SIG-M5 treated with dmso at 0.1 percent for 504 hours (cell line): Measurements from ENCODE around the gene RORC.
"Not testable (repeated sequence)": the region's sequence is repeated elsewhere in the genome, so short reads cannot be mapped to it uniquely, and the experiment has no call there.

Experiments used
- DNase-seq: peaks from one replicate; lab custom pipeline; 2025; ENCODE audit not compliant: unreplicated experiment; lab: John Stamatoyannopoulos, UW

The RORC gene

GRCh38 chr1:151807131-151807530 is 24.5 kb downstream of the RORC start:
- DNase-seq, result no peak

- DNase-seq, result no peak
These were observed 25.4 kb downstream of the RORC start for GRCh38 chr1:151806170-151806569.

- no peak for DNase-seq
These were observed 26.4 kb downstream of the RORC start, which contains the start of gene LINGO4 for GRCh38 chr1:151805066-151805820. LINGO4 (minus strand) TSS chr1:151805419; CDS start chr1:151802704, 2,715 bp downstream.

DNA sequence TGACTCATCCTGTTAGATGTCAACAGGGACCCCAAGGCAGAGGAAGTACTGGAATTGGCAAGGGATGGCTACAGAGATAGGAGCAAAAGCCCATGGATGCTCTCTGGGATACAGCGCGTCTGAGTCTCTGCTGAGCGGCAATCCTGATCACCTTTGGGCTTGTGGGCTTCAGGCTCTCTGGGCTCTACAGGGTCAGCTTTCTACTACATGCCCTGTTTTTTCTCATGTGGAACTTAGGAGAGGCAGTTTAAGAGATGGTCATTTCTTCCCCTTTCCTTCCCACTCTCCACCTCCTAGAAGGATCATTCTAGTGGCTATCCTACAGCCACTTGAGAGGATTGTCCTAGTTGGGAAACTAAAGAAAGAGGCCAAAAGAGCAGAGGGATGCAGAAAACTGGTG is 27.7 kb downstream of the RORC start:
- no peak for DNase-seq

DNA sequence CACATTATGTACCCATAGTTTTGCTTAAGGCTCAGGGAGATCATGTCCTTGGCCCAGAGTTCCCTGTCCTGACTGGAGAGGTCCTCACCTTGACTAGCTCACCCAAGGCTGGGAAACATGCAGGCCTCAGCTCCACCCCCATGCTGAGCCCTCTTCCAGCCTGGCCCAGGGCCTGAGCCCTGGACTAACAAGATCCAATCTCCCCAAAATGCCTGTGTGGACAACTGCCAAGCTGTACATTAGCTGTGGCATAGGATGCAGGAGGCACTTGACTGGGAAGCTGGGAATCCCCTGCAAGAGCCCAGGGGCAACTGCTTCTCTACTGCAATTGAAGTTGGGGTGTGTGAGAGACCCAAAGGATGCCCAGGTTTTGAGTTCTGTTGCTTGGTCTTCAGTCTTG is 28.4 kb downstream of the RORC start:
- DNase-seq, result no peak

- no peak for DNase-seq
These were observed 29.2 kb downstream of the RORC start for GRCh38 chr1:151802372-151802771.

GRCh38 chr1:151801846-151802245 is 29.8 kb downstream of the RORC start:
- no peak for DNase-seq

DNA sequence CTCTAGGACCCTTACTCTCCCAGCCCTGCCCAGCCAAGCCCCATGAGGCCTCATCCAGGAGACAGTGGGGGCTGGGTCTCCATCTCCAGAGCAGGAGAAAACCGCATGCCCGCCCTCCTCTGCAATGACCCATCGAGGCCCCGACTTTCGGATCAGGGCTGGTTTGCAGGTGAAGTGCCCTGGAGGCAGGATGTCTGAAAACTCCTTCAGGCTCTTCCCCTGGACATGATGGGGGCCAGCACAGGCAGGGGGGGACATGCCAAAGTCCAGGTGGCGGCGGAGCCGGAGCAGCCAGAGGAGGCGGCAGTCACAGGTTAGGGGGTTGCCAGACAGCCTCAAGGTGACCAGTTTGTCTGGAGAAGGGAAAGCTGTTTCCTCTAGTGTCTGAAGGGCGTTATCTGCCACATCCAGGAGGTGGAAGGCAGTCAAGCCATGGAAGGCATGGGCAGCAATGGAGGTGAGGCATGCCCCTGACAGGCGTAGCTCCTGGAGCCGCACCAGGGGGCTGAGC is 30.2 kb downstream of the RORC start:
- no peak for DNase-seq

DNA sequence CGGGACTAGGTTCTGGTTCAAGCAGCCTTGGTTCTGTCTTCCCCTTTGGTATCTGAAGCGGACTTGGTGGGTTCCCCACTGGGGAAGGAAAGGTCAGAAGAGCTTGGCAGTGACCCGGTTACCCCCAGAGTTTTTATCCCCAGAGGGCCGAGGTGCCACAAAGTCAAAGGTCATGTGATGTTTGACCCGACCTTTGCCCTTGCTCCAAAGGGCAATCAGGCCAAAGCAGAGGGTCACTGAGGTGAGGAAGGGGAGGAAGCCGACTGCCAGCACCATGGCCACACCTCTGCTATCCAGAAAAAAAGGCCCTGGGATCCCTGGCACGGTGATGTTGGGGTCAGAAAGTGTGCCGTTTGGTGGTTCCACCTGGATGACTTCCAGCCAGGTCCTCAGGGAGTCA is 30.8 kb downstream of the RORC start:
- no peak for DNase-seq

DNA sequence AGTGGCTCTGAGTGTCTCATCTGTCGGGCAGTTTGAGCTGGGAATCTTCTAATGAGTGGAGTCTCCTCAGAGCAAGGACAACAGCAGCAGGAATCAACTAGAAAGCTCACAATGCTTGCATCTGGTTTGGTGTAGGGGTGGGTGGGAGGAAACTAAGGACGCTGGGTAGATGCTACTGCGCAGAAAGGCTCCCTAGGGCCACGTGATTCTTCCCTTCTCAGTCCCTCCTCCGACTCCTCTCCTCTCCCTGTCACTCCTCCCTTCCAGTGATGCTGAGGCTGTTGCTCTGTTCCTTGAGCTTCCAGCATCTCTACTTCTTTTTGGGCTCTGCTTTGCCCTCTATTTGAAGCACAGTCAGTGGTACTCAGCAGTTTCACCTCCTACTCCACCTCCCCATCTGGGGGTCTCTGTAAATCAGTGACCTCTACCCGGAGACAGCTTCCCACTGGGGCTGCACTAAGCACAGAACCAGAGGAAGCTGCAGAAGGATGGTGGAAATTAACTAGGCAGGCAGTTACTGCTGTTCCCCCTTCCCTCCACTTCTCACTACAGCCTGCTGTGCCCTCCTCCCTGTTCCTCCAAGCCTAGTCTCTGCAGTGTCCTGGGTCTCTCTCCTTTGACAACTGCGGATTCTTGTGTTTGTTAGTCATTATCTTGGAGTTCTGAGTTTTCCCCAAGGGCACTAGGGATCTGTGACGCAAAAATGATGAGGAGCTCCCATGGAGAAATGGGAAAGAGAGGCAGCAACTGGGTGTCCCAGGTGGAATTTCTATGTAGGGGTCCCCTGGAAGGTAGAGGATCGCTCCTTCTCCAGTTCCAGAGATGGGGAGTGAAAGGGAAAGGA is 32.2 kb downstream of the RORC start:
- no peak for DNase-seq

- DNase-seq, result no peak
These were observed 33.0 kb downstream of the RORC start for GRCh38 chr1:151798571-151798970.

GRCh38 chr1:151790940-151791651 is 40.5 kb downstream of the RORC start:
- DNase-seq, result no peak

GRCh38 chr1:151790071-151790939 is 41.3 kb downstream of the RORC start, which contains the start of gene TDRKH:
TDRKH (minus strand) TSS chr1:151790500; CDS start chr1:151783022, 7,478 bp downstream.
- DNase-seq, result peak; percentile 100

DNA sequence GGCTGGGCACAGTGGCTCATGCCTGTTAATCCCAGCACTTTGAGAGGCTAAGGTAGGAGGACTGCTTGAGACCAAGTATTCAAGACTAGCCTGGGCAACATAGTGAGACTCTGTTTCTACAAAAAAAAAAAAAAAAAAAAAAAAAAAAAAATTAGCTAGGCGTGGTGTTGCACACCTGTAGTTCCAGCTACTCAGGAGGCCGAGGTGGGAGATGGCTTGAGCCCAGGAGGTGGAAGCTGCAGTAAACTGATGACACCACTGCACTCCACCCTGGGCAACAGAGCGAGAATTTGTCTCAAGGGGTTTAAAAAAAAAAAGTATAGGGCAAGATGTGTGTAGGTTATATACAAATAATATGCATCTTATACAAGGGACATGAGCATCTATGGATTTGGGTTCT is 43.9 kb downstream of the RORC start:
- DNase-seq, result no peak

GRCh38 chr1:151783796-151784195 is 47.8 kb downstream of the RORC start:
- no peak for DNase-seq

DNA sequence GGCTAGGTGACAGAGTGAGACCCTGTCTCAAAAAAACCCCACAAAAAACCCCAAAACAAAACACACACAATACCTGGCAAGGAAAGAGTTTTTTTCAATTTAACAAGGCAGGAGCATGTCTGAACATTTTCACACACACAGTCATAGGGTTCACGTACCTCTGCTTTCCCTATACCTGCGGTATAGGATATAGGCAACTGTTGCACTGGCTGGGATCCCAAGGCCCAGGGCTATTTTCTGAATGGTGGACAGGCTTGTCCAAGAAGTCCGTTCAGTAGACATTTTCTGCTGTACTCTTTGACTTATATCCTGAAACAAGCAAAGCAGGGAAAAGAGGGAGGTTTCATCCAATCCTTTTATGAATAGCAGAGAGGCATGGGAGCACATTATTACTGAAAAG is 48.9 kb downstream of the RORC start:
- no peak for DNase-seq

GRCh38 chr1:151782026-151782425 is 49.6 kb downstream of the RORC start:
- DNase-seq, result not testable (repeated sequence)

GRCh38 chr1:151780736-151781135 is 50.9 kb downstream of the RORC start:
- DNase-seq, result not testable (repeated sequence)

DNA sequence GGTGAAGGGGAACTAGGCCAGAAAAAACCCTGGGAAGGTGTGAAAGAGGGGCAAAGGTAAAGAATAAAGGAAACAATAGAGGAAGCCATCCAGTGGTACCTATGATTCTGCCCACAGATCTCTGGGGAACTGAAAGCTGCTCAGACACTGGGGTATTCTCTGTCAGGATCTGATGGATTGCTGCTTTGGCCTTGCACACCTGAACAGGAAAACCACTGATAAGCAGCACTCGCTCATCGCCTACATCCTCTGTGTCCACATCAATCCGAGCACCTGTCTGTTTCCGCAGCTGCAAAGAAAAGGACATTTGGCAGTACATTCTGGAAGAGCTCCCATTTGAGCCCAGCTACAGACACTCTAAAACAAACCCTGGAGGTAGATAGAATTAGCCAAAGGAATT is 51.8 kb downstream of the RORC start:
- no peak for DNase-seq

GRCh38 chr1:151777317-151777716 is 54.3 kb downstream of the RORC start:
- no peak for DNase-seq
